Activated CD4-positive, alpha-beta T cell treated with anti-CD3 and anti-CD28 coated beads, Interleukin-2, amount 10 ng/mL, durations not matched to agents 7 days and 5 days (primary cell): Measurements from ENCODE around the gene SLC29A4. TPM values are rescaled to one million over a fixed set of nuclear protein-coding genes. Genes with fewer than 3 reads are reported as not detected.
"Not testable (repeated sequence)": the region's sequence is repeated elsewhere in the genome, so short reads cannot be mapped to it uniquely, and the experiment has no call there.

Experiments
- CTCF ChIA-PET: fragments of 350-600 bp; sonication (Branson Sonifier 250); formaldehyde crosslinking; loops from one replicate; lab custom pipeline; 2021; ENCODE audit warnings: antibody characterized with exemption; lab: Charles Lee
- POLR2A ChIA-PET: fragments of 350-600 bp; sonication (Branson Sonifier 250); formaldehyde crosslinking; loops from one replicate; lab custom pipeline; 2021; ENCODE audit warnings: antibody characterized with exemption; lab: Charles Lee
- DNase-seq: peaks from one replicate; pipeline ENCODE4 v3.0.0-alpha.2; 2020
- H3K27ac Mint-ChIP-seq: one replicate; pipeline ENCODE4 v1.8.0; 2021; ENCODE audit warnings: mild to moderate bottlenecking, moderate library complexity, mixed read lengths
- H3K27me3 Mint-ChIP-seq: one replicate; pipeline ENCODE4 v1.8.0; 2021; ENCODE audit warnings: mixed read lengths
- H3K36me3 Mint-ChIP-seq: one replicate; pipeline ENCODE4 v1.8.0; 2021; ENCODE audit warnings: low read depth, mixed read lengths
- H3K4me1 Mint-ChIP-seq: one replicate; pipeline ENCODE4 v1.8.0; 2021; ENCODE audit warnings: mixed read lengths
- H3K4me3 Mint-ChIP-seq: one replicate; pipeline ENCODE4 v1.8.0; 2021; ENCODE audit warnings: mild to moderate bottlenecking, moderate library complexity, mixed read lengths
- H3K9me3 Mint-ChIP-seq: one replicate; pipeline ENCODE4 v1.8.0; 2021; ENCODE audit warnings: mixed read lengths
- total RNA-seq, 2 experiments: library from RNA; stranded (reverse); gene quantifications; one replicate each; pipeline ENCODE4 v1.2.3, GENCODE V29; 2021

SLC29A4 gene
- total RNA-seq, 2 experiments from 2014 or later: 0.25 to 0.50 TPM

GRCh38 chr7:5294169-5294987 lies 11.6 kb downstream of the SLC29A4 start:
- H3K4me1 Mint-ChIP-seq: peaks cover 16% of the 10 kb centered on the region
- POLR2A ChIA-PET: no interaction called here
- no peak overlapping the region for H3K27ac Mint-ChIP-seq
- CTCF ChIA-PET: interaction anchor here (0.6 kb wide), 1 partner anchor 53 kb away, joined by 4 read pairs; no protein-coding TSS in a partner anchor
- H3K27me3 Mint-ChIP-seq: peaks cover 11% of the 10 kb centered on the region
- no peak overlapping the region for H3K4me3 Mint-ChIP-seq
- no peak for DNase-seq
- H3K36me3 Mint-ChIP-seq: no peaks in the 10 kb centered on the region
- peaks cover 12% of the 10 kb centered on the region for H3K9me3 Mint-ChIP-seq

- peaks cover 11% of the 10 kb centered on the region for H3K27me3 Mint-ChIP-seq
- no peak overlapping the region for H3K4me3 Mint-ChIP-seq
- ChIA-PET POLR2A (no interaction called here), CTCF (interaction anchor here (0.6 to 0.9 kb wide), 2 partner anchors 10 to 126 kb away, joined by 3 read pairs; no protein-coding TSS in a partner anchor)
- H3K36me3 Mint-ChIP-seq: no peaks in the 10 kb centered on the region
- H3K4me1 Mint-ChIP-seq: peaks cover 16% of the 10 kb centered on the region
- H3K9me3 Mint-ChIP-seq: peaks cover 12% of the 10 kb centered on the region
- H3K27ac Mint-ChIP-seq: no peak overlapping the region
- DNase-seq: no peak
Measured at GRCh38 chr7:5295039-5296014, 12.6 kb downstream of the SLC29A4 start.

GRCh38 chr7:5296015-5296610 lies 13.4 kb downstream of the SLC29A4 start:
- CTCF ChIA-PET: interaction anchor here (0.6 to 0.9 kb wide), 2 partner anchors 9 to 793 kb away, joined by 3 to 6 read pairs; no protein-coding TSS in a partner anchor
- no peak overlapping the region for H3K27ac Mint-ChIP-seq
- peaks cover 11% of the 10 kb centered on the region for H3K27me3 Mint-ChIP-seq
- POLR2A ChIA-PET: no interaction called here
- DNase-seq: no peak
- H3K4me3 Mint-ChIP-seq: no peak overlapping the region
- peaks cover 12% of the 10 kb centered on the region for H3K9me3 Mint-ChIP-seq
- no peaks in the 10 kb centered on the region for H3K36me3 Mint-ChIP-seq
- peaks cover 16% of the 10 kb centered on the region for H3K4me1 Mint-ChIP-seq

GRCh38 chr7:5296611-5297226 lies 14.0 kb downstream of the SLC29A4 start:
- Mint-ChIP-seq H3K4me3 (peak overlapping the region; percentile 71), H3K4me1 (peaks cover 16% of the 10 kb centered on the region), H3K36me3 (no peaks in the 10 kb centered on the region), H3K27ac (peak overlapping the region; percentile 79), H3K27me3 (peaks cover 11% of the 10 kb centered on the region), H3K9me3 (peaks cover 12% of the 10 kb centered on the region)
- ChIA-PET CTCF (interaction anchor here (0.6 kb wide), 1 partner anchor 792 kb away, joined by 6 read pairs; no protein-coding TSS in a partner anchor), POLR2A (no interaction called here)
- peak; percentile 75 for DNase-seq

- ChIA-PET POLR2A (no interaction called here), CTCF (no interaction called here)
- Mint-ChIP-seq H3K36me3 (no peaks in the 10 kb centered on the region), H3K9me3 (peaks cover under 1% of the 10 kb centered on the region), H3K4me1 (peaks cover 16% of the 10 kb centered on the region), H3K27me3 (peaks cover 7% of the 10 kb centered on the region), H3K27ac (no peak overlapping the region), H3K4me3 (no peak overlapping the region)
- DNase-seq: no peak
Measured at GRCh38 chr7:5300366-5300765, 17.6 kb downstream of the SLC29A4 start.

GRCh38 chr7:5302577-5302976 lies 19.8 kb downstream of the SLC29A4 start:
- H3K27me3 Mint-ChIP-seq: no peaks in the 10 kb centered on the region
- no peak overlapping the region for H3K4me3 Mint-ChIP-seq
- H3K27ac Mint-ChIP-seq: no peak overlapping the region
- ChIA-PET CTCF (no interaction called here), POLR2A (no interaction called here)
- no peaks in the 10 kb centered on the region for H3K36me3 Mint-ChIP-seq
- H3K4me1 Mint-ChIP-seq: peaks cover 3% of the 10 kb centered on the region
- no peak for DNase-seq
- no peaks in the 10 kb centered on the region for H3K9me3 Mint-ChIP-seq

- ChIA-PET CTCF (no interaction called here), POLR2A (no interaction called here)
- H3K4me3 Mint-ChIP-seq: no peak overlapping the region
- DNase-seq: no peak
- peaks cover 3% of the 10 kb centered on the region for H3K4me1 Mint-ChIP-seq
- H3K27me3 Mint-ChIP-seq: no peaks in the 10 kb centered on the region
- no peaks in the 10 kb centered on the region for H3K36me3 Mint-ChIP-seq
- H3K9me3 Mint-ChIP-seq: no peaks in the 10 kb centered on the region
- H3K27ac Mint-ChIP-seq: no peak overlapping the region
Measured at GRCh38 chr7:5303061-5303460, 20.3 kb downstream of the SLC29A4 start.

GRCh38 chr7:5303591-5304505 lies 21.1 kb downstream of the SLC29A4 start:
- no peaks in the 10 kb centered on the region for H3K4me1 Mint-ChIP-seq
- peaks cover 3% of the 10 kb centered on the region for H3K36me3 Mint-ChIP-seq
- CTCF ChIA-PET: no interaction called here
- POLR2A ChIA-PET: no interaction called here
- no peak overlapping the region for H3K27ac Mint-ChIP-seq
- no peaks in the 10 kb centered on the region for H3K9me3 Mint-ChIP-seq
- H3K4me3 Mint-ChIP-seq: no peak overlapping the region
- no peak for DNase-seq
- no peaks in the 10 kb centered on the region for H3K27me3 Mint-ChIP-seq

GRCh38 chr7:5305050-5305449 lies 22.3 kb downstream of the SLC29A4 start:
- CTCF ChIA-PET: interaction anchor here (1.3 kb wide), 1 partner anchor 9 kb away, joined by 3 read pairs; no protein-coding TSS in a partner anchor
- H3K4me3 Mint-ChIP-seq, DNase-seq, H3K9me3 Mint-ChIP-seq, H3K27me3 Mint-ChIP-seq, H3K27ac Mint-ChIP-seq, POLR2A ChIA-PET, H3K36me3 Mint-ChIP-seq, H3K4me1 Mint-ChIP-seq: not testable (repeated sequence)

- H3K4me1 Mint-ChIP-seq, POLR2A ChIA-PET, CTCF ChIA-PET: not testable (repeated sequence)
Measured at GRCh38 chr7:5307221-5308142, 24.7 kb downstream of the SLC29A4 start.

GRCh38 chr7:5309146-5309545 lies 26.4 kb downstream of the SLC29A4 start:
- CTCF ChIA-PET: no interaction called here

More at GRCh38 chr7:5307221-5308142, 24.7 kb downstream of the SLC29A4 start:
- not testable (repeated sequence) for H3K4me3 Mint-ChIP-seq, H3K9me3 Mint-ChIP-seq, H3K27ac Mint-ChIP-seq, H3K27me3 Mint-ChIP-seq, DNase-seq
- H3K36me3 Mint-ChIP-seq: peaks cover 15% of the 10 kb centered on the region

More at GRCh38 chr7:5309146-5309545, 26.4 kb downstream of the SLC29A4 start:
- no peak for DNase-seq
- Mint-ChIP-seq H3K4me1 (no peaks in the 10 kb centered on the region), H3K9me3 (no peaks in the 10 kb centered on the region), H3K27ac (no peak overlapping the region), H3K27me3 (no peaks in the 10 kb centered on the region), H3K36me3 (peaks cover 15% of the 10 kb centered on the region), H3K4me3 (no peak overlapping the region)
- POLR2A ChIA-PET: no interaction called here
